Activated T-cell treated with anti-CD3 and anti-CD28 coated beads, Interleukin-2, amount 50 U/mL, for 72 hours (primary cell): Measurements from ENCODE around the gene SEMA3A. TPM values are rescaled to one million over a fixed set of nuclear protein-coding genes. Genes with fewer than 3 reads are reported as not detected.
A peak's percentile ranks its signal among the peaks of the same experiment; 100 is the strongest.

Experiments used
- ATAC-seq, 2 donors: fragments of 150-1000 bp; cut with Tn5 transposase; replicated peaks in 1 of 2; 2 replicates each; pipeline ENCODE4 v1.10.0; 2021; ENCODE audit warnings: moderate library complexity in 2 of 2, mild to moderate bottlenecking in 1 of 2
- DNase-seq, 2 donors: peaks; one replicate each; pipeline ENCODE4 v3.0.0; 2021 to 2022; ENCODE audit warnings: mixed read lengths in 1 of 2
- H3K27ac Mint-ChIP-seq: one replicate; pipeline ENCODE4 v1.8.0; 2022; ENCODE audit warnings: mild to moderate bottlenecking, moderate library complexity, mixed read lengths
- H3K27me3 Mint-ChIP-seq: one replicate; pipeline ENCODE4 v1.8.0; 2022; ENCODE audit warnings: low read depth, mixed read lengths
- H3K36me3 Mint-ChIP-seq, 2 donors: one replicate each; pipeline ENCODE4 v1.8.0; 2022; ENCODE audit warnings: mixed read lengths in 2 of 2, mild to moderate bottlenecking in 1 of 2; ENCODE audit not compliant: insufficient read depth in 2 of 2
- H3K4me1 Mint-ChIP-seq: one replicate; pipeline ENCODE4 v1.8.0; 2022; ENCODE audit warnings: low read depth, mixed read lengths
- H3K4me3 Mint-ChIP-seq, 2 donors: one replicate each; pipeline ENCODE4 v1.8.0; 2022; ENCODE audit warnings: mild to moderate bottlenecking in 2 of 2, mixed read lengths in 2 of 2, moderate library complexity in 2 of 2
- H3K9me3 Mint-ChIP-seq, 2 donors: one replicate each; pipeline ENCODE4 v1.8.0; 2022; ENCODE audit warnings: mixed read lengths in 2 of 2
- total RNA-seq, 2 donors: library from RNA; stranded (reverse); gene quantifications; one replicate each; pipeline ENCODE4 v1.2.3, GENCODE V29; 2022

Gene SEMA3A
- total RNA-seq, 2 donors from 2014 or later = 0.62 to 0.63 TPM

DNA sequence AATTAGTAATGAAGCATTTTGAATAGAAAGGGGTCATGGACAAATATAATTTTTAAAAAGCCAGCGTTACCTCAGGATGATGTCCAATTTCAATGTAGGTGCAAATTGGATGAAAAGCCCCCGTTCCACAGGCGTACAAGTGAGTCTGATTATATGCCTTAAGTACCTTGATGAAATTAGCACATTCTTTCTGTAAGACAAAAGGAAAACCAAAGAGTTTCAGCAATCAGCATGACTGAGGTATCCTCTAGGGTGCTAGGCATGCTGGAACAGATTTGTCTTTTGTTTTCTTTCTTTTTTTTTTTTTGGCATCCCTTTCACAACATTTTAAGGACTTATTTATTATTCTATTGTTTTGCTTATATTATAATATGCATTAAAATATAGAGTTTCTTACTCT lies 84.2 kb downstream of the SEMA3A start:
- Mint-ChIP-seq H3K4me3 (no peak overlapping the region), H3K9me3 (no peaks in the 10 kb centered on the region), H3K36me3 (no peaks in the 10 kb centered on the region), H3K27ac (no peak overlapping the region), H3K27me3 (no peaks in the 10 kb centered on the region), H3K4me1 (no peaks in the 10 kb centered on the region)
- DNase-seq (no peak), ATAC-seq (no peak)

DNA sequence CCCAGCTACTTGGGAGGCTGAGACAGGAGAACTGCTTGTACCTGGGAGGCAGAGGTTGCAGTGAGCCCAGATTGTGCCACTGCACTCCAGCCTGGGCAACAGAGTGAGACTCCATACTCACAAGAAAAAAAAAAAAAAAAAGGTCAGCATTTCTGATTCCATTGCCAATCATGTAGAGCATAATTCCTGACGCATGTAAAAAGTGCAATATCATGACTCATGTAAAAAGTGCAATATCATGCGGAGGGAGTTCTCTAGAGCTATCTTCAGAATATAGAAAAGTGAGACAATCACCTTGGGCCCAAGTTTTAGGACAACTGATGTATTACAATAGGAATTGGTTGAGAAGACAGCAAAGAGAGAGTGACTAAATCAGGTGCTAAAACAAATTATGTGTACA lies 85.8 kb downstream of the SEMA3A start:
- Mint-ChIP-seq H3K9me3 (no peaks in the 10 kb centered on the region), H3K36me3 (no peaks in the 10 kb centered on the region)

DNA sequence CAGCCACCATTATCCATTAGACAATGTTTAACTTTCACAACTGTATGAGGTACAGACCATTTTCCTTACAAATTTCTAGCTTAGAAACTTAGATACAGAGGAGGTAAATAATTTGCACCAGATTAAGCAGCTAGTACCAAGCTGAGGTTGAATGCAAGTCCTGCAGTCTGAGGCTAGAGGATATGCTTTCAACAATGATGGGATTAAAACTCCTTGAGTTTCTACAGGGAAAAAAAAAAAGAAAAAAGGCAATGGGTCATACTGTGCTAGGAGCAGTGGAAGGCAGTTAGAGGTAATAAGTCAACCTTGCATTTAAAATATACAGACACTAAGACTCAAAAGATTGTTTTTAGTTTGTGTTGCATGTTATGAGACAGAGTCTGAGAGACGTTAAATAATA lies 86.5 kb downstream of the SEMA3A start:
- no peak overlapping the region for H3K4me3 Mint-ChIP-seq
- H3K27me3 Mint-ChIP-seq = no peaks in the 10 kb centered on the region
- H3K9me3 Mint-ChIP-seq = no peaks in the 10 kb centered on the region
- ATAC-seq (no peak), DNase-seq (no peak)
- H3K4me1 Mint-ChIP-seq = no peaks in the 10 kb centered on the region
- no peak overlapping the region for H3K27ac Mint-ChIP-seq
- H3K36me3 Mint-ChIP-seq = no peaks in the 10 kb centered on the region

More for the DNA sequence above, 85.8 kb downstream of the SEMA3A start:
- no peaks in the 10 kb centered on the region for H3K27me3 Mint-ChIP-seq
- no peak overlapping the region for H3K4me3 Mint-ChIP-seq
- DNase-seq = no peak
- no peaks in the 10 kb centered on the region for H3K4me1 Mint-ChIP-seq
- peak overlapping the region; percentile 14 for H3K27ac Mint-ChIP-seq
- no peak for ATAC-seq

DNA sequence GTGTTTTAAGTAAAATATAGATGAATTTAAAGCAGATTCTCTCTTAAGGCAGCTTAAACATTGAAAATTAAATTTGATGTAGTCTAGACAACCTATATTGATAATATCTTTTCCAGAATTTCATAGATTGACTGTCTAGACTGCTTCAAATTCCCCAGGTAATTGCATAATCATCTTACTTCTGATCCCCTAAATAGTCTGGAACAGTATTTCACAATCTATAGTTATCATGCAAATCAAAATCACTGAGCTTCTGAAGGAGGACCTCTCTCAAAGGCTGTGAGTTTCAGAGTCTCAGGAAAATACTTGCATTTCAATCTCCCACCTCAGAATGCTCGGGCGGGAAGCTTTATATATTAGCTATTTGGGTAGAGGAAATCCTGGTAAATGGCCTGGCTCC lies 87.3 kb downstream of the SEMA3A start:
- Mint-ChIP-seq H3K36me3 (no peaks in the 10 kb centered on the region), H3K27me3 (no peaks in the 10 kb centered on the region), H3K4me1 (no peaks in the 10 kb centered on the region), H3K4me3 (no peak overlapping the region), H3K27ac (no peak overlapping the region), H3K9me3 (peaks cover 0 to 1% of the 10 kb centered on the region in 2 donors)
- DNase-seq (no peak), ATAC-seq (no peak)

DNA sequence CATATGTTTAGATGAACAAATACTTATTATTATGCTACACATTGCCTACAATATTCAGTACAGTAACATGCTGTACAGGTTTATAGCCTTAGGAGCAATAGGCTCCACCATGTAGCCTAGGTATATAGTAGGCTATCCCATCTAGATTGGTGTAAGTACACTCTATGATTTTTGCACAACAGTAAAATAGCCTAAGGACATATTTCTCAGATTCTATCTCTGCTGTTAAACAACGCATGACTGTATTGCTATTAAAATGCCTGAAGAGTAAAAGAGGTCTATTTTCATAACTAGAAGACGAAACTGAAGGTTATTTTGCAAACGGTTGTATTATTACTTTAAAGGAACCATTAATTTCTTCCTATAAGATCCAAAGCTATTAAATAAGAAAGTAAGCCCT lies 88.3 kb downstream of the SEMA3A start:
- DNase-seq = no peak
- ATAC-seq = no peak
- H3K4me3 Mint-ChIP-seq = no peak overlapping the region
- no peaks in the 10 kb centered on the region for H3K36me3 Mint-ChIP-seq
- no peaks in the 10 kb centered on the region for H3K27me3 Mint-ChIP-seq
- no peaks in the 10 kb centered on the region for H3K4me1 Mint-ChIP-seq
- no peak overlapping the region for H3K27ac Mint-ChIP-seq
- peaks cover 0 to 2% of the 10 kb centered on the region in 2 donors for H3K9me3 Mint-ChIP-seq

DNA sequence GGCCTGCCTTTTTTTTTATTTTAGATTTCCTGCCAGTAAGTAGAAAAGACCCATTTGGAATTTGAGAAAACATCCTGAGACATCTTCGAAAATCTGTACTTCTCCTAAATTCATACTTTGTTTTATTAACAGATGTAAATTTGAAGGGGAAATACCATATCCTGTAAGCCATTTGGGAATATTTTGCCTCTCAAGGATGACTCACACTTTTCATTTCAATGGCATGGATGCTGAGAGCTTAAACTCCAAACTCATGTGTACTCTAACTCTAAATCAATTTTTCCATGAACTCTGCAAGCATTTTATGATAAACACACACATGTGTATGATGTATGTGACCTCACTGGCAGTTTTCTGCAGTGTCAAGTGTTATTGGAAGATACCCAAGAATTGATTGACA lies 89.0 kb downstream of the SEMA3A start:
- ATAC-seq = no peak
- no peak overlapping the region for H3K4me3 Mint-ChIP-seq
- H3K27me3 Mint-ChIP-seq = no peaks in the 10 kb centered on the region
- no peaks in the 10 kb centered on the region for H3K36me3 Mint-ChIP-seq
- no peaks in the 10 kb centered on the region for H3K4me1 Mint-ChIP-seq
- no peak overlapping the region for H3K27ac Mint-ChIP-seq
- H3K9me3 Mint-ChIP-seq = peaks cover 0 to 2% of the 10 kb centered on the region in 2 donors
- DNase-seq = no peak

DNA sequence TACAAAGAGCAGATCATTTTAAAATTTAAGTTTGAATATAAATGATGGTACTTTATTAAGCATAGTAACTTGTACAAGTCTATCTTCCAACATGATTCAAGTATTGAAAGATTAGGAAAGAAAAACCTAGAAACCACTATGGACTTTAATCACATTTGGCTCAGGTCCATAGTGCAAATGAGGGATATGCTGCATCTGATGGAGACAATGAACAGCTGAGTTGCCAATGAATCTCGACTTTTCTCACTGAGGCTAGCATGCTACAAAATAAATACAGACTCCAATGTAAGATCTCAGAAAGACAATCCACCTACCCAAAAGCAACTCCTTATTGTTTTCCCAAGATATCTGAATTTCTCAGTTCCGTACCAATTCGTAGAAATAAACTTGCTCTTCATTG lies 89.8 kb downstream of the SEMA3A start:
- Mint-ChIP-seq H3K4me3 (no peak overlapping the region), H3K27me3 (no peaks in the 10 kb centered on the region), H3K36me3 (no peaks in the 10 kb centered on the region), H3K27ac (no peak overlapping the region), H3K4me1 (no peaks in the 10 kb centered on the region), H3K9me3 (peaks cover 0 to 2% of the 10 kb centered on the region in 2 donors)
- ATAC-seq = no peak
- DNase-seq = no peak

DNA sequence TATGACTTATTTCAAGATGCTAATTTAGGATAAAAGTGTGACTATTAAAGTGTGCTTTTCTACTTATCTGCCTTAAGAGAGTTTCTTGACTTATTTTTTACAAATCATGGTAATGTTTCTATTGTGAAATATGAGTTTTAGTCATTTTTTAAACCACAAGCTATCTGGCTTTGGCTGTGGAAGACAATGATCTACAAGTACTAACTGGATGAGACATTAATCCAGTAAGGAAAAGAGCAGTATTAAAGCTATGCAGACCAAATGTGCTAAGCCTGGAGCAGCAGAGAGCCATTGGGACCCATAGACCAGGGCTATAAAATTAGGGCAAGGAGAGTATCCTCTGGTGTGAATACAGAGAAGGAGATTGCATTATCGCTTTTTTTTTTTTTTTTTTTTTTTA lies 92.4 kb downstream of the SEMA3A start:
- Mint-ChIP-seq H3K4me1 (no peaks in the 10 kb centered on the region), H3K36me3 (no peaks in the 10 kb centered on the region), H3K4me3 (no peak overlapping the region), H3K27me3 (no peaks in the 10 kb centered on the region), H3K9me3 (peaks cover 0 to 2% of the 10 kb centered on the region in 2 donors), H3K27ac (no peak overlapping the region)
- no peak for ATAC-seq
- no peak for DNase-seq

DNA sequence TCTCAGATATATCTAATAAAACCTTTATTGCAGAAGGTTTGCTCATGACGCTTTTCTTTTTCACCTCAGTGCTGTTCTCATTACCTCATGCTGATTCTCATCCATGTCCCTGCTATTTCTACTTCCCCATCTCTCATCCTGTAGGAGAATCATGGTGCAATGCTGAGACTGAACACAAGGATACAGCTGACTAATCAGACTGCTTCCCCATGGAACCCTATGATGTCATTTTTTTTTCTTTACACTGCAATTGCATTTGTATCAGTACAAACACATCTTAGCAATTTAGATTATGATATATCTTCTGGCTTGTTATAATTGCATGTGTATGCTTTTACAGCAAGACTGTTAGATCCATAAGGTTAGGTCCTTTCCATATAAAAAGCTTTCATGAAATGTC lies 93.7 kb downstream of the SEMA3A start:
- DNase-seq = no peak
- no peak for ATAC-seq
- Mint-ChIP-seq H3K36me3 (no peaks in the 10 kb centered on the region), H3K27me3 (no peaks in the 10 kb centered on the region), H3K9me3 (peaks cover 0 to 2% of the 10 kb centered on the region in 2 donors), H3K4me3 (no peak overlapping the region), H3K4me1 (no peaks in the 10 kb centered on the region), H3K27ac (no peak overlapping the region)

DNA sequence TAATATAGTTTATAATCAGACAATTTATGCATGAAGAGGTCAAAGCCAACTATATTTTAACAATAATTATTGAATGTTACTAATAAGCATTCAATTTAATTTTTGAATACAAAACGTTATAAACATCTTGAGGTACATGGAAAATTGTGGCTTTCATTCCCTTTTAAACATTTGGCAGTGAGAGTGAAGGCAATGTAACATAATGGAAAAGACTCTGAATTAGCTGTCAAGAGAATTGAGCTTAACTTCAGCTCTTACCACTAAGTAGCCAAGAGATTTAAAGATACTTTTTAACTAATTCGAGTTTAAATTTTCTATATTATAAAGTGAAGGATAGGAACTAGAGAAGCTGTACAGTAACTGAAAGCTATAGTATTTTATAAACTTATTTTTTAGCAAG lies 98.6 kb downstream of the SEMA3A start:
- Mint-ChIP-seq H3K27me3 (no peaks in the 10 kb centered on the region), H3K4me3 (no peak overlapping the region), H3K36me3 (no peaks in the 10 kb centered on the region), H3K27ac (no peak overlapping the region), H3K9me3 (peaks cover 2 to 6% of the 10 kb centered on the region in 2 donors), H3K4me1 (peaks cover 30% of the 10 kb centered on the region)
- ATAC-seq (no peak), DNase-seq (no peak)

DNA sequence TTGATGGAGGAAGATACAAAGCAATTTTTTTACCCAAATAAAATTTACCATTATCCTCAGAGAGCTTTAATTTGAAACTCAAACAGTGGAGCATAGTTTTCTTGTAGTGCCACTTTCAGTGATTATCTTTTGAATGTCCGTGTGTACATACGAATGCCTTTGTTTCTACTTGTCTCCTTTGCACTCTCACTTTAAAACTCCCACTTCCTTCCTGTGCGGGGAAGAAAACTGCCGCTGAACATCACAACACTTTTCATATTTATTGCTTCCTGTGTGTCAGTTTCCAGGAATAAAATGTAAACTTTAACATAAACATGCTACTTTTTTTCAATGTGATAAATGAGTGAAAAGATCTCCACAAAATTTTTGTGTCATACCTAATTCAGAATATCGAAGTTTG lies 102.4 kb downstream of the SEMA3A start:
- H3K27me3 Mint-ChIP-seq = no peaks in the 10 kb centered on the region
- peaks cover 2 to 6% of the 10 kb centered on the region in 2 donors for H3K9me3 Mint-ChIP-seq
- DNase-seq = peak; percentile 3 to 6
- ATAC-seq = peak; percentile 43 to 54
- H3K27ac Mint-ChIP-seq = peak overlapping the region; percentile 78
- H3K4me1 Mint-ChIP-seq = peaks cover 41% of the 10 kb centered on the region
- no peaks in the 10 kb centered on the region for H3K36me3 Mint-ChIP-seq
- peak overlapping the region; percentile 67 to 78 for H3K4me3 Mint-ChIP-seq

DNA sequence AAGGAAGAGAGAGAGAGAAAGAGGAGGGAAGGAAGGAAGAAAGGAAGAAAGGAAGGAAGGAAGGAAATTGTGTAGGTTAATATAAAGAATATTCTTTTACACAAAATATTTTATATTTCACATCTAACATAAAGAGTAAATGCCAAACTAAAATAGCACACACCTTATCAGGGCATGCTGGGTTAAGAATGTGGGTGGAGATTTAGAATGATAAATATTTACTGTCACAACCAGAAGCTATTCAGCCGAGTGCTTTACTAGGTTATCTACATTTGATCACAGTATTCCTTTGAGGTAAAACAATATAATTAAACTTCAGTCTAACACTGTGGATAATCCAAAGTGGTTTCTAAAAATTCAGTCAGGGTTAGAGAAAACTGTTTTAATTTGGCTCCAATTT lies 103.3 kb downstream of the SEMA3A start:
- no peak for ATAC-seq
- Mint-ChIP-seq H3K9me3 (peaks cover 2 to 6% of the 10 kb centered on the region in 2 donors), H3K36me3 (no peaks in the 10 kb centered on the region), H3K27me3 (no peaks in the 10 kb centered on the region), H3K4me3 (peak overlapping the region; percentile 45 to 76), H3K4me1 (peaks cover 41% of the 10 kb centered on the region), H3K27ac (peak overlapping the region; percentile 94)
- DNase-seq = no peak

DNA sequence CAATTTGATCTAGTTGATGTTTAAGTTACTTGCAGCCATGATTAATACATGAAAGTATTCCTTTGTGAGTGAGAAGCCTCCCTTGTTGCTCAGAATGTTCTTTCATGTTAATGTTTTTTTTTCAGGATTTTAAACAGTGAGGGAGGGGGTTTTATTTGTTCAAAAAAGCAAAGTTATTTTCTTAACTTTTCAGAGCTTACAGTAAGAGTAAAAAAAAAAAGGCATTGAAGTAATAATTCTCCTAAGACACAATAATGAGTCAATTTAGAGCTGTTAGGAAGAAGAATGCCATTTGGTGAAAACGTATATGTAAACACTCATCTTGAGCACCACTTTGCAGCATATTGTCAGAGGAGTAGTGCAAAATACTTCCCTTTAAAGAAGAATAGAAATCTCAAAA lies 105.8 kb downstream of the SEMA3A start:
- Mint-ChIP-seq H3K9me3 (peaks cover 2 to 6% of the 10 kb centered on the region in 2 donors), H3K27ac (no peak overlapping the region), H3K27me3 (no peaks in the 10 kb centered on the region), H3K4me3 (no peak overlapping the region), H3K4me1 (peaks cover 32% of the 10 kb centered on the region), H3K36me3 (no peaks in the 10 kb centered on the region)
- no peak for ATAC-seq
- DNase-seq = no peak

DNA sequence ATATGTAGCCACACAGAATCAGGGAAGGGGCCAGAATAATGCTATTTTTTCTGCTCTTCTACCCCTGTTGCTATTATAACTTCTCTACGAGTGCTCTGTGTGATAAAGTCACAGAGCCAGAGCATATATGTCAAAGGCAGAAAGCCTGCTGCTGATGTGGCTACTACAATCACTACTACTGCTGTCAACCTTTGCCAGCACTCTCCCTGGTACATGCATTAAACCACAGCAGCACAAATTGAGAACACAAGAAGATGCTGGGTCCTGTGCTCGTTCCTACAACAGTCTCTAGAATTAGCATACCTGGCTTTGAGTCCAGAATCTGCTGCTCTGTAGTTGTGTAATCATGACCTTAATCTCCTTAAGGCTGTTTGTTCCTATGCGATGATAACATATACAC lies 108.6 kb downstream of the SEMA3A start:
- no peak overlapping the region for H3K27ac Mint-ChIP-seq
- no peak for DNase-seq
- no peak overlapping the region for H3K4me3 Mint-ChIP-seq
- peaks cover 19% of the 10 kb centered on the region for H3K4me1 Mint-ChIP-seq
- H3K9me3 Mint-ChIP-seq = no peaks in the 10 kb centered on the region
- no peaks in the 10 kb centered on the region for H3K36me3 Mint-ChIP-seq
- no peaks in the 10 kb centered on the region for H3K27me3 Mint-ChIP-seq
- ATAC-seq = no peak
